NCI-H1048 (cell line): ENCODE data around the gene TBRG4.

ENCODE experiments used
- DNase-seq: peaks from one replicate; lab custom pipeline; 2025; lab: John Stamatoyannopoulos, UW

TBRG4 gene

DNA sequence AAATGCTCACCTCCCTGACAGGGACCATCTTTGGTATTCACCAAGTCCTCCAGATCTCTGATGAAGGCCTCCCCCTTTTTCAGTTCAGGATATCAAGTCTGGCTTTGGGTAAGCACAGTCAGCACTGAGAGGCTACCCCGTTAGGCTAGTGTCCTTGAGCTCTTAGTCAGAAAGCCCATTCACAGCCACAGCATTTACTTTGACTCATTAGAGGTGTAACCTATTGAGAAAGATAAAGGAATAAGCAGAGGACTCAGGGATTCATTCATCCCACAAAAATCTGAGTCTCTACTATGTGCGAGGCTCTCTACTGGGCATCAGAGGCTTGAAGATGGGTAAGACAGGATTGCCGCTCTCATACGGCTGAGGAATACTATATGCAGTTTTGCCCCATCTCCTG, 32.1 kb upstream of the TBRG4 start:
- no peak for DNase-seq

DNA sequence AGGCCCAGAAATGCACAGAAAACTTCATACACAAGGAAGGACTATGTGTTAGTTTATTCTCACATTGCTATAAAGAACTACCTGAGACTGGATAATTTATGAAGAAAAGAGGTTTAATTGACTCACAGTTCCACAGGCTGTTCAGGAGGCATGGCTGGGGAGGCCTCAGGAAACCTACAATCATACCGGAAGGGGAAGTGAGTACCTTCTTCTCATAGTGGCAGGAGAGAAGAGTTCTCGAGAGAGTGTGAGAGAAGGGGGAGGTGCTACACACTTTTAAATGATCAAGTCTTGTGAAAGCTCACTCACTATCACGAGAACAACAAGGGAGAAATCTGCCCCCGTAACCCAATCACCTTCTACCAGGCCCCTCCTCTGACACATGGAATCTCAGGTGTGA, 29.3 kb upstream of the TBRG4 start:
- no peak for DNase-seq

DNA sequence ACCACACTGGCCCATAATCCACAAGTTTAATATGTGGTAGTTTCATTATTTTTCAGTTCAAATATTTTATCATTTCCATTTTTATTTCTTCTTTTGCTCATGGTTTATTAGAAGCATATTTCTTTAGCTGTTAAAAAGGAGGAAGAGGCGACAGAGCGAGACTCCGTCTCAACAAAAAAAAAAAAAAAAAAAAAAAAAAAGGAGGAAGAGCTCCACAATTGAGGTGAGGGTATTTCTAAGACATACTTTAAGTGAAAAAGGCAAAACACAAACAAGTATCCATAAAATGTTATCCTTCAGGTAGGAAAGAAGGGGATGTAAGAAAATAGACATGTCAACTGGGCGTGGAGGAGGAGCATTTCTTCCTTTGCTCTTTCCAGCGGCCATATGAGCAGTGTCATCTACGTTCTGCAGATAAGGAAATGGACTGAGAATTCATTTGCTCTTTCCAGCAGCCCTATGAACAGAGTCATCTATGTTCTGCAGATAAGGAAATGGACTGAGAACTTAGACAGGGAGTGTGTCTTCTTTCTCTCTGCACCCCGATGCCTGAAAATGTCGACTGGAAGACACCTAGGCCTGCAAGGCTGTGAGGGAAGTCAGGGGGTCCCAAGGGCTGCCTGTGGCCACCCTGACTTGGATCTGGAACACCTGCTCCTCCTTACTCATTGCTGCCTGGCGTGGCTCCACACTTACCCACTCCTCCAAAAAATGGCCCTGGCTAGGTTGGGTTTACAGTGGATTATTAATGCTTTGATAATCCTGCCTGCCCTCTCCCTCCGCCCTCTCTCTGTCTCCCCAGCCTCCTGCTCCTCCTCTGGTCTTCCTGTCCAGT, 27.2 kb upstream of the TBRG4 start:
- no peak for DNase-seq

DNA sequence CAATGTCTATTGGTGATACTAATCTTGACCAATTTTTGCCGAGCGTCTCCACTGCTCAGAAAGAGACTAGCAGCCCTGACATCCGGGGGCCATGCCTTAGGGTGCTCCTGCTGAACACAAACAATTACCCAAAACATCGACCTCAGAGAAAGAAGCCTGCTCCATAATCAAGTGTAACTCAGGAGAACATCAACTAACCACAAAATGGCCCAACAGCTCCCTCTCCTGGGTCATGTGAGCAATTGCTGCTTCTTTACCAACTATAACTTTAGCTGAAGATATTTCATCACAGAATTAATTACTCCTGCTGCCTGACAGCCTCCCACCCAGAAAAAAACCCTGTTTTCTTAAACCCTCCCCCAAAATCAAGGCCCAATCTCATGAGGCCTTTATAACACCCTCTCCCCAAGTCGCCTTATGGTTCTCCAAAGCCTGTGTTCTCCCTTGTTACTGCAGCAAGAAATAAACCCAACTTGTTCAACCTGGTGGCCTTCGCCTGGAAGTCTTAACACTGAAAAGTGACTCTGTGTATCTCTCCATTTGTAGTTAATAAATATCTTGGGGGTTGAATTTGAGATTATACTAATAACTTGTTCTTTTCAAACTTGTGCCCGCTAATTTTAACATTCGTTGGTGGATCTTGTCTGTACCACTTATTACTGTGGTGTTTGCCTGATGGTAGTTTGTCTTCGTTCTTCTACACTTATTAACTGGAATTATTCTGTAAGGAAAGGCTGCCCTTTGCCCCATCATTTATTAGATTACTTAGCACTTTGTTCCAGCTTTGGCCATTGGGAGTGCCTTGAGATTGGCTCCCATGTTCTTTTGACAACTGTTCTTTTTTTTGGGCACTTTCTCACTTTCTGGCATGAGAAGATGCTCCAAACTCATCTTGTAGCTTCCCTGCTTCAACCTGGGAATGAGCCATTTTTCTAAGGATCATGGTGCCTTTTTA, 24.9 kb upstream of the TBRG4 start:
- DNase-seq: no peak

DNA sequence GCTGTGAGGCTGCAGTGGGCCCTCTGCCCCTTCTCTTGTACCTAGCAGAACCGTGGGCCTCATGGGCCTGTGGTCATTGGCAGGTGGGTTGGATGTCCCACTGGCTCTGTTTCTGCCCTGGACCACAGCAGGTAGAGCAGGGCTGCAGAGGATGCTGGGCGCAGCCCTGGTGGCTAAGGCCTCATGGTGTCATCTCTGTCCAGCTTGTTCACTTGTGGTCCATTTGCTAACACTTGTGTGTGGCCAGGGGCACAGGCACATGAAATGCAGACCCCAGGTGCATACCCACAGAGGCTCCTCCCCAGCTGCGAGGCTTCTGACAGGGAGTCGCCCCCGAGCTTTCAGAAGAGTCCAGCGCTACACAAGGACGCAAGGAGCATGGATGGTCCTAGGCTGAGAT, 22.4 kb upstream of the TBRG4 start:
- DNase-seq: no peak

DNA sequence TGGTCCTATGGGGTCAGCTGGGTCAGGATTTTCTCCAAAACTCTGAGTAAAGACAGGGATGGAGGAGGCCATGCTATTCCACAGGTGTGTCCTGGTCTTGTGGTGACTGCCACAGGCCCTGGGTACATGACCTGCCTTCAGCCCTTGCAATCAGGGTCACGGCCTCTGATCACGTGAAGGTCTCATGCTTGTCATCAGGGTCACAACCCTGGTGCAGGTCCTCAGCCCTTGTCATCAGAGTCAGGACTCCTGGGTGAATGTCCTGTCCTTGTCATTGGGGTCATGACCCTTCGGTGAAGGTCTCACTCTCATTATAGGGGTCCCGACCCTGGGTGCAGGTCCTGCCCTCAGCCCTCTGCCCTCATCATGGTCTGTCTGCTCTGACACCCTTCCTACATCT, 21.9 kb upstream of the TBRG4 start:
- DNase-seq: no peak

DNA sequence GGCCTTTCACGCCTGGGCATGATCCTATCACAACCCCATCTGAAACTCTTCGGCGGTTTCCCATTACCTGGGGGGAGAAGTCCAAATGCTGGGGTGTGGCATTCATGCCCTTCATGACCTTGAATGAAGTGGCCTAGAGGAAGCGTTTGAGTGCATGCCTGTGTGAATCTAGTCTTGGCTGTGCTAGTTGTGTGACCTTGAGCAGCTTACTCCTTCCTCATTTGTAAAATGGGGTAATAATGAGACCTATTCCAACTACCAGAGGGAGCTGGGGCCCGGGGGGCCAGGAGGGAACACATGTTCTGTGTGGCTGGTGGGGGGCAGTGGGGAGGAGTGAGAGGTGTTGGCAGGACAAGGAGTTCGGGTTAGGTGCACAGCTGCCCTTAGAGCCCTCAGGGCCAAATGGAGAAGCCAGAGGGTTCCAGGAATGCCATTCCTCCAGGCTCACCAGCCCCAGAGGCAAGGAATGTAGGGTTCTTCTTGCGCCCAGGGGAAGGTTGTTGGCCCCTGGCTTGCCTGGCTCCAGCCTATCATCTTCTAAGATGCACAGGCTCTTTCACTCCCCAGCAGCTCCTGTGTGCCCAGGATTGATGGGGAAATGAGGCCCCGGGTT, 21.3 kb upstream of the TBRG4 start:
- DNase-seq: no peak

DNA sequence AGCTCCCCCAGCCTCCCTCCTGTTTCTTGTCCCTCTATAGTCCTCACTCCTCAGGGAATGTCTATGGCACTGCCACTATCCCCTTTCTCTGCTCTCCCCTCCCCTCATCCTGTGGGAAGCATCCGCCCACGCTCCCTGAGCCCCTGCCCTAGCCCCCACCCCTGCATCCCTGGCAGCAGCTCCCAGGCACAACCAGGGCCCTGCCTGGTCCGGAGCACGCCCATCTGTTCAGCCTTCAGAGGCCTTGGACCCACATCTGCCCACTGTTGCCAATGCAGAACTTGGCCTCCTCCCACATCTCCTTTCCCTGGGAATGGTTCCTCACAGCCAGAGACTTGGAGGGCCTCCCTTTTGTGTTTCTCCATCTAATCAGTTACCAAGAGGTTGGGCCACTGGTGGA, 20.4 kb upstream of the TBRG4 start:
- no peak for DNase-seq

DNA sequence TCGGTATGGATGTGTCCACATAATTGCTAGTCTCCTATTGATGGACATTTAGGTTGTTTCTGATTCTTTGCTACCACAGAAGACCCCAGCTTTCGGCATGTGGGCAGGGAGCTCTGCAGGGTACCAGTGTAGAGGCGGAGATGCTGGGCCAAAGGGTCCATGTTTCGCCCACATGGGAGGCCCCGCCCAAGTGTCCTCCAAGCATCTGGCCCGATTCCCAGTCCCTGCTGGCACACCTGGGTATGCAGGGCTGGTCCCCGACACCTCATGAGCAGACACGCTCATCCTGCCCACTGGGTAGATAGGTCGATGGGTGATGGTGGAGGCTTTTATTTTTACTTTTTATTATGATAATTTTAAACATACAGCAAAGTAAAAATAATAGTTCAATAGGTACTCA, 19.4 kb upstream of the TBRG4 start:
- no peak for DNase-seq

DNA sequence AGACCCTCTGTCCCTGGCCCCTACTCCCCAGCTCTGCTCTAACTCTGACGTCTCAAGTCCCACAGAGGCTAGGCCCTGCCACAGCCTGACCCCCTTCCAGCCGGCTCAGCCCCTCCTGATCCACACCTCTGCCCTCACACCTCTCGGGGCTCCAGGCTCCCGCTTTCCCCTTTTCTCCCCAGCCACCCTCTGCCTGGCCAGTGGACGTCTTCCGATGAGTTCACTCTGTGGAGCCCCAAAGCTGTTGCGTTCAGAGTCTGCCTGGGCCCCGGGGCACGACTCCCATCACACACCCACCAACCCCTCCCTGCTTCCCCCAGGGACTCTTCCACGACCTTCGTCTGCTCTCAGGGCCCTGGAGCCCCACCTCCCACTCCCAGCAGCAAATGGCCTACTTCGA, 18.4 kb upstream of the TBRG4 start:
- no peak for DNase-seq

DNA sequence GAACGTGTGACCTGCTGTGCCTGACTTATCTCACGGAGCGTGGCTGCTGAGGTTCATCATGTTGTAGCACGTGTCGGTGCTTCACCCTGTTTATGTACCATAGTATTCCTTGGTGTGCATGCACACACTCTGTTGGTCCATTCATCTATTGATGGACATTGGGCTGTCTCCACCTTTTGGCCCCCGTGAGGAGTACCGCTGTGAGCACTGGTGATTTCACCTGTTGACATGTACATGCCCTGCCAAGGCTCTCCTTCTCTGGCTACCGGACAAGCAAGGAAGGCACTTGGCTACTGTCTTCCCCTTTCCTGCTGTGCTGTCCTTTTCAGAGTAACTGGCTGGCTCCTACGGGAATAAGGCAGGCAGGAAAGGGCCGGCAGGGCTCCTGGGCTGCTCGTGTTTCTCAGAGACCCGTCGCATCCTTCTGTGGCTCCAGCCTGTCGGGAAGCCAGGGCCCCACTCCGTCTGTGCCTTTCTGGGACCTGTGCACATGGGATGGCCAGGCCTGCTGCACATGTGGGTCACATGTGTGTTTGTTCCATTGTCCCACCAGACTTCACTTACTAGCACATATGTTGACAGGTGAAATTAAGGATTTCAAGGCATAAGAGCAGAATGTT, 17.8 kb upstream of the TBRG4 start:
- DNase-seq: no peak

DNA sequence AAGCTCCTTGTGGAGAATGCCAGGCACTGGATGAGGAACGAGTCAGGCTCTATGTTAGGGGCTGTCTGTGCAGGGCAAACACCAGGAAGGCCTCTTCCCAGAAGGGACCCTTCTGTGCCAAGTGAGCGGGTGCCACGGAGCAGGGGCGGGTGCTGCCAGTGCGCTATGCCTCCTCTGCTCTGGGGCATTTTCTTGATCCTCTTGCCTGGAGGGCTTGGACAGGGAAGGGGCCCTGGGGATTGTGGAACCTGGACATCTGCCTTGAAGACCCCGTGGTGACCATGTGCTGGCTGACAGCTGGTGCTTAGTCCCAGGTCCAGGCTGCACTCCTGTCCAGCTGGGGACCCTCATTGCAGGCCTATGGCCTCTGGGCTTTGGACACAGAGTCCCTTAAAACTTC, 15.4 kb upstream of the TBRG4 start:
- no peak for DNase-seq

DNA sequence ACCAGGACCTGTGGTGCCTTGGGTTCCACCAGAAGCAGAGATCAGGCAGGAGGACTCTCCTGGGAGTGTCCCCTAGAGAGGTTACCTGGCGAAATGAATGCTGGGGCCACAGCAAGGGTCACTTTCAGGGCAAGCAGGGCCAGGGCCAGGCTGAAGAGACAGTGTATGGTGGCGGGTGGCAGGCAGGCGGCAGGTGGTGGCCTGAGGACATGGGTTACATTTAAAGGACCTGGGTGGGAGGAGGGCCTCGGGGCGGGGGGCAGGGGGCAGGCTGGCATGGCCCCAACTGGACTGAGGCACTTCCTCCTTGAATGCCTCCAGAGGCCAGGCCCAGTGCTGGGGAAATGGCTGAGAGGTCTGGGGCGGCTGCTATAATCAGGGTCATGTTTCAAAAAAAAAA, 14.7 kb upstream of the TBRG4 start:
- no peak for DNase-seq

DNA sequence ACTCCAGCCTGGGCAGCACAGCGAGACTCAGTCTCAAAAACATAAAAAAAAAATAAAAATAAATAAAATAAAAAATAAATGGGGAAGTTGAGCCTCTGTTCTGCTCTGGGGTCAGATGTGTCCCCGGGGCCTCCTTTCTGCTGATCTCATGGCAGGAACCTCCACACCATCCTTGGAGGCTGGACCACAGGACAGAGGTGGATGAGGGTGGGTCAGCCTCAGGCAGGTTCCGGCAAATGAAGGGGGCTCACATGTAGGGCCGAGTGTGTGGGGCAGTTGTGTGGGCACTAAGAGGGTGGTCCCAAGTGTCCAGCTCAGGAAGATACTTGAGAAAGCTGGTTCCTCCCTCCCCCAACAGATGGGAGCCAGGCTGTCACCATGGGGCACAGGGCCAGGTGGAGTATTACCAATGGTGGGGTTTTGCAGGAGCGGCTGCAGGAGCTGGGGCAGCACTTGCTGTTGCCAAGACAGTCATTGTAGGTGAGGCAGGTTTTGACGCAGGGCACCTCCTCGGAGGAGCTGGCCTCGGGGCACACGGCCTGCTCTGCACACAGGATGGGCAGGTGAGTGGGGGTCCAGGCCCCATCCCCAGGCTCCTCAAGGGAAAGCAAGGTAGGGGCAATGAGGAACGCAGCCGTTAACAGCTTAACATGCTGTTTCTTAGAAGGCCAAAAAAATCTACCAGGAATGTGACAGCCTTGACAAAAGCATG, 13.9 kb upstream of the TBRG4 start:
- DNase-seq: no peak

DNA sequence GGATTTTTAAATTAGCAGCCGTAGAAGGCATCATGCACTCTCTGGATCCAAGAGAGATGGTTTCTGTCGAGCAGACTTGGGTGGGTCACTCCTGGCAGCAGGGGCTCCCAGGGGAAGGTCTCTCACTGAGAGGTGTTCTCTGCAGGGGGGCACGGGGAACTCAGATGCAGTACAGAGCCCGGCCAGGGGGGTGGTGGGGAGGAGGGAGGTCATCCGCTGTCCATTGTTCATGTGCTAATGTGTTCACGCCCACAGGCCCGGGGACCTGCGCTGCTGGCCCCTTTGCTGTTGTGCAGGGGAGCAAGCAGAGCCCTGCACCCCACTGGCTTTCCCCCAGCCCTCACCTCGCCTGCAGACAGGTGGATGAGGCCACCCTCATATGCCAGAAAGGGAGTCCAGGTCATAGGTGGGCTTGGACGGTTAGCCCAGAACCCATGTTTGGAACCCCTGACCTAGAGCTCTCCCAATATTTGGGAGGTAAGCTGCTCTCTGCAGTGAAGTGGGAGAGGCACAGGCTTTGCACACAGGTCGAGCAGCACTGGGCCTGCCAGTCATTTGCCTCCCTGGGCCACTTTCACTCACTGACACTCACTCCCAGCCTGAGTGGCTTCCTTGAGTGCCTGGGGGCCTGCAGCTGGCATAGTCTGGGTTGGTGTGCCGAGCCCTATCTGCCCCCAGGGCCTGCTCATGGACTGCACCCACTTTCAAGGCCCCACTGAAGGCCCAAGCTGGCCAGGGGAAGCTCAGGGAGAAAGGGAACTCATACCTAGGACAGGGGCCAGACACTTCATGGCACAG, 12.6 kb upstream of the TBRG4 start:
- no peak for DNase-seq

DNA sequence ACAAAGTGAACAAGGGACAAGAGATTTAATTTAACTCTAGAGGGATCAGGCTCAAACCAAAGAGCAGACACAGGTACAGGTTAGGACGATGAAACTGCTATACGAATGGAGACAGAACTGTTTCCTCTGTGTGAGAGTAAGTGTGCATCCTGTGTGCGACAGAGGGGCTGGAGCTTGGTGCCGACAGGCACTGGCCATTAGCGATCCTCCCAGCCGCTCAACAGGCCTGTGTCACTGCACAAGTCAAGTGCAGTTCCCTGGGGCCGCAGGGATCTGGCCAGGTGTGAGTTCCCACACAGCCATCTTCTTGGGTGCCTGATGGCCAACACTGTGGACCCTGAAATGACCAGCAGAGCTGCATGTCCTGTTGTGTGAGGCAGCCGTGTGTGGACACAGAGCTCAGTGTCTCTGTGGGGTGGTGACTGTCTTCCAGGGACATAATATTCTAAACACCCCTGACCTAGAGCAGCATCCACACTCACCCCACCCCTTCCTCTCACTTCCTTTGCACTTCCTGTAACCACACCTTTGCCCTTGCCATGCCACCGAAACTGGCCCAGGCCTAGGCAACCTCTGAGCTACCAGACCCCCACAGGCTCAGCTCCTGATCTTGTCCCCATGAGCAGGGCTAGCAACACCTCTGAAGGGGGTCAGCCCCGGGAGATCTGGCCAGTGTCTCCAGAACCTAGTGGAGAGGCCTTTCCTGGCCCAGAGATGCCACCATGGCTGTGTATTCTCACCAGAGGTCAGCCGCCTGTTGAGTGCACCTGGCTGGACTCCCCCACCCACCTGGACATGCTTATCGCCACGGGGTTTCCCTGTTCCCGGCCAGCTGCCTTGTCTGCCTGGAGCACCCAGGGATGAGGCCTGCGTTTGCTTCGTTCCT, 11.7 kb upstream of the TBRG4 start:
- DNase-seq: no peak

DNA sequence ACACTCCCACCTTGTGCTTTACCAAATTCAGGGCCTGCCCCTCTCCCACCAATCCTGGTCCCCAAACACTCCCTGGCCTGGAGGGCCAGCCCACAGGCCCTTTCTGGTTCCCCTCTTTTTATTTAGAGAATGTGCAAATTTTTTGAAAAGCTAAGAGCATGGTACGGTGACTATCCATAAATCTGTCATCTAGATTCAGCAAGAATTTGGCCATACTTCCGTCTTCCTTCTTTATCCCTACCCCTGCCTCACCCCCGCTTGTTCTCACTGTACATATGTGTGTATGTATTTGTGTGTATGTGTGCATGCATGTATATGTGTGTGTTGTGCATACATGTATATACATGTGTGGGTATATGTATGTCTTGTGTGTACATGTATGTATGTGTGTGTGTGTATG, 8.1 kb upstream of the TBRG4 start:
- no peak for DNase-seq

DNA sequence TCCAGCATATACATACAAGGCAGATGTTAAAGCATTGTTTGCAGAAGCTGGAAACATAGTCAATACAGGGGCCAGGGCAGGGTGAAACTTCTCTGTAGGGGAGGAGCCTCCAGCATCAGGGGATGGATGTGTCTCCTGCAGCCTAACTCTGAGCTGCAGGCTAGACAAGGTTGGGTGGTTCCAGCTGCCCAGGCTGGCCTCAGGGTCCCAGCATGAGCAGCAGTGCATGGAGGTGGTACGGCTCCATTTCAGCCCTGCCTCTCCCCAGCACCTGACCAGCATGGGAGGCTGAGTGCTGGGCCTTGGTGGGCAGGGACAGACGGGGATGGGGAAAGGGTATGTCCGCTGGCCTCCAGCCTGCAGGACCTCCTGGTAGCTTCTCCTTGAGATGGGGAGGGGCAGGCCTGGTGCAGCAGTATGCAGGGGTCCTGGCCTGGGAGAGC, 7.4 kb upstream of the TBRG4 start:
- DNase-seq: no peak

DNA sequence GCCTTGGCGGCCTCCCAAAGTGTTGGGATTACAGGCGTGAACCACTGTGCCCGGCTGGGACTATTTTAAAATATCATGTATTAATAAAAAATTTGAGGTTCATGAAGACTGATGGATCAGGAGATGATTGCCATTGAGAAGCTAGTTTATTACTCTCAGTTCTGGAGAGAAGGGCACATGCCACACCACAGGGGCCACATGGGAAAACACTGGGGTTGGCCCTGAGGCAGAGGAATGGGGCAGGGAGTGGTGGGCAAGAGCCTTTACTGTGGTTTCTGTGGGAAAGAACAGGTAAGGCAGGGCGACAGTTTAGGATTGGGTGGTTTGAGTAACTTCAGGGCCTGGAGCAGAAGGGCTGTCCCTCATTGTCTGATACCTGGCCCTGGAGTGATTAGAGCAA, 6.8 kb upstream of the TBRG4 start:
- no peak for DNase-seq

DNA sequence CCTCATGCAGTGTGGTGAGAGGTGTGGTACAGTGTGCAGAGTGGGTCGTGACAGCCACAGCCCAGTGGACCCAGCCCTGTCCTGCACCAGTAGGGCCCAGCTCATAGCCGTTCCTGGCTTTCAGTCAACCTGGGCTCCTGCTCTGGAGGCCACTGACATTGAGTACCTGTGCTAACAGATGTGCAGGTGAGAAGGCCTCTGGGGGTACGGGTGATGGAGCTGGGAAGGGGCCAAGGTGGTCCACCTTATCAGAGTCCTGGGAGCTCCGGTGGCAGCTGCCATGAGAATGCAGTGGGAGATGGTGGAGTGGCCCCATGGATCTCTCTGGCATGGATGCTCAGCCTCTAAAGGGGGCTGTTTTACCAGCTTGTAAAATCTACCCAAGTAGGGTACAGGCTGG, 6.1 kb upstream of the TBRG4 start:
- no peak for DNase-seq
